IPS DF 19.7 (cell line): ENCODE results near the gene GRIK5.
"Not testable (repeated sequence)": the region's sequence is repeated elsewhere in the genome, so short reads cannot be mapped to it uniquely, and the experiment has no call there.

Experiments used
- DNase-seq: peaks from one replicate; pipeline ENCODE4 v3.0.0-alpha.2; 2013; ENCODE audit warnings: low read depth, low spot score

The GRIK5 gene, protein sequence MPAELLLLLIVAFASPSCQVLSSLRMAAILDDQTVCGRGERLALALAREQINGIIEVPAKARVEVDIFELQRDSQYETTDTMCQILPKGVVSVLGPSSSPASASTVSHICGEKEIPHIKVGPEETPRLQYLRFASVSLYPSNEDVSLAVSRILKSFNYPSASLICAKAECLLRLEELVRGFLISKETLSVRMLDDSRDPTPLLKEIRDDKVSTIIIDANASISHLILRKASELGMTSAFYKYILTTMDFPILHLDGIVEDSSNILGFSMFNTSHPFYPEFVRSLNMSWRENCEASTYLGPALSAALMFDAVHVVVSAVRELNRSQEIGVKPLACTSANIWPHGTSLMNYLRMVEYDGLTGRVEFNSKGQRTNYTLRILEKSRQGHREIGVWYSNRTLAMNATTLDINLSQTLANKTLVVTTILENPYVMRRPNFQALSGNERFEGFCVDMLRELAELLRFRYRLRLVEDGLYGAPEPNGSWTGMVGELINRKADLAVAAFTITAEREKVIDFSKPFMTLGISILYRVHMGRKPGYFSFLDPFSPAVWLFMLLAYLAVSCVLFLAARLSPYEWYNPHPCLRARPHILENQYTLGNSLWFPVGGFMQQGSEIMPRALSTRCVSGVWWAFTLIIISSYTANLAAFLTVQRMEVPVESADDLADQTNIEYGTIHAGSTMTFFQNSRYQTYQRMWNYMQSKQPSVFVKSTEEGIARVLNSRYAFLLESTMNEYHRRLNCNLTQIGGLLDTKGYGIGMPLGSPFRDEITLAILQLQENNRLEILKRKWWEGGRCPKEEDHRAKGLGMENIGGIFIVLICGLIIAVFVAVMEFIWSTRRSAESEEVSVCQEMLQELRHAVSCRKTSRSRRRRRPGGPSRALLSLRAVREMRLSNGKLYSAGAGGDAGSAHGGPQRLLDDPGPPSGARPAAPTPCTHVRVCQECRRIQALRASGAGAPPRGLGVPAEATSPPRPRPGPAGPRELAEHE

DNA sequence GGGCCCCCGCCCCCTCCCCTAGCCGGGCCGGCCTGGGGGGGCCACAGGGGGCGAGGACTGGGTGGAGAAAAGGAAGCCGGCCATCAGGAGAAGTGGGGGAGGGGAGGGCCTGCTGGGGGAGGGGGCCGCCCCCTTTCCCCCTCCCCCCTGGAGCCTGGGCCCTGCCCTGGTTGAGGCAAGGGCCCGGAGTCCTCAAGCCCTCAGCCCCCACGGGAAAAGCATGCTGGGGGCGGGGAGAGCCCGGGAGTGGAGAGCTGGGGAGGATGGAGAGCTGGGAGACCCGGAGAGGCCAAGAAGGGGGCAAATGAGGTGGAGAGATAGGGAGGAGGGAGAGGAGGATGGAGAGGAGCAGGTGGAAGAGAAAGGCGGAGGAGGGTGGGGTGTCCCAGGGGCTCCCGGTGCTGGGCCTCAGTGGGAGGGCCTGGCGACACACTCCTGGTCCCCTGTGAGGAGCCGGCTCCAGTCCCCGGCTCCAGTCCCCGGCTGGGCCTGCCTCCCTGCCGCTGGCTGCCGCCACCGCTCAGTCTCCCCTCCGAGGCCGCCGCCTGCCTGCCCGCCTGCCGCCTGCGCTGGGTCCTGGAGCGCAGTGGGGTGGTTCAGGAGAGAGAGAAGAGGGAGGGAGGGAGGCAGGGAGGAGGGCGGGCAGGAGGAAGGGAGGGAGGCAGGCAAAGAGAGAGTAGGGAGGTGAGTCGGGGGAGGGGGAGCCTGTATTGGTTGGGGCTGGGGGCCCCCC is at the start of gene GRIK5:
Gene GRIK5 (minus strand): TSS at position 588 of the 733 bp plus-strand sequence. CDS start 4,436 bp downstream, outside the sequence.
- no peak for DNase-seq

DNA sequence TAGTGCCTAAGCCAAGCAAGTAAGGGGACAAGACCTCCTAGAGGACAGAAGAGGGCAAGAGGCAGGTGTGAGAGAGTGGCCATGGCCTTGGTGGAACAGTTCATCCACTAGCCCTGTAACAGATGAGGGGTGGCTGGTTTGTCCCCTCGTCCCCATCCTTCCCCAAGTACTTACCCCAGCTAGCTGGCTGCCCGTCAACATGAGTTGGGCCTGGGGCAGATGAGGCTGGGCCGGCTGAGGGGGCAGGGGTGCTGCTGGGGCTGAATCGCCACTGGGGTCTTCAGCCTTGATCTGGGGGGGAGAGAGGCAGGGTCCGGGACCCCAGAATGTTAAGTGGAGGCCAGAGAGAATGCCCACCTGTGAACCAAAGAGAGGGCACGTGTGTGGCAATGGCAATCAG is 47.1 kb upstream of the GRIK5 start:
- DNase-seq: no peak

DNA sequence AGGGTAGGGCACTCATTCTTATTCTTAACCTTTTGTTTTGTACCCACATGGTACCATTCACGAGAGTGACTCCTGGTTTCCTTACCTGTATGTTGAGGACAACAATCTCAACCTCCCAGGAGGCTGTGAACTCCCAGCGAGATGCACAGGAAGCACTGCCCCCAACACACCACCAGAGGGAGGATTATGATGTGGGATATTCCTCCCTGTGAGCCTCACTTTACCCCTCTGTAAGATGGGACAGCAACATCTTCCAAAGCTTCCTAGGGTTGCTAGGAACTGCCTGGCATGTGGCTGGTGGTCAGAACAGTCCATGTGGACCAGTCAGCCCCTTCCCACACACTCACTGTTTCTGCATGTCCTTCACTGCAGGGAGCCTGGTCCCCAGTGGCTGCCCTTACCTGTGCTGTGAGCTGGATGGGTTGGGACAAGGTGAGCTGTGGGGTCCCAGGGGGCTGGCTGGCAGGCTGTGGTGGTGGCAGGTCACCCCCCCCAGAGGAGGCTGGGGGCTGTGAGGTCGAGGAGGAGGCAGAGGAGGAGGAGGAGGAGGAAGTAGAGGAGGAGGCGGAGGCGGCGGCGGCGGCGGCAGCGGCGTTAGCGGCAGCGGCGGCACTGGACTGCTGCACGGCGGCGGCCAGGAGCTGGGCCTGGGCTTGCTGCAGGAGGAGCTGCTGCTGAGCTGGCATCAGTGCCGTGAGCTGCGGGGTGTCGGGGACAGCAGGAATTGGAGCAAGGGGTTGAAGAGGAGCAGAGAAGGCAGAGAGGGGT is 46.5 kb upstream of the GRIK5 start:
- no peak for DNase-seq

DNA sequence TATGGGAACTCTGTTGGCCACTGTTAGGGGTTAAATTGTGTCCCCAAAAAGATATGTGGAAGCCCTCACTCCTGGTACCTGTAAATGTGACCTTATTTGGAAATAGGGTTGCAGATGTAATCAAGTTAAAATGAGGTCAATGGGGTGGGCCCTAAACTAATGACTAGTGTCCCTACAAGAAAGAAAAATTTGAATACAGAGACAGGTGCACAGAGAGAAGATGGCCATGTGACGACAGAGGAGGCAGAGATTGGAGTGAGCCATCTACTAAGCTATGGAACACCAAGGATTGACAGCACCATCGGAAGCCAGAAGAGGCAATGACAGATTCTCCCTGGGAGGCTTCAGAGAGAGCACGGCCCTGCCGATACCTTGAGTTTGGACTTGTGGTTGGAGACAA is 45.7 kb upstream of the GRIK5 start:
- no peak for DNase-seq

DNA sequence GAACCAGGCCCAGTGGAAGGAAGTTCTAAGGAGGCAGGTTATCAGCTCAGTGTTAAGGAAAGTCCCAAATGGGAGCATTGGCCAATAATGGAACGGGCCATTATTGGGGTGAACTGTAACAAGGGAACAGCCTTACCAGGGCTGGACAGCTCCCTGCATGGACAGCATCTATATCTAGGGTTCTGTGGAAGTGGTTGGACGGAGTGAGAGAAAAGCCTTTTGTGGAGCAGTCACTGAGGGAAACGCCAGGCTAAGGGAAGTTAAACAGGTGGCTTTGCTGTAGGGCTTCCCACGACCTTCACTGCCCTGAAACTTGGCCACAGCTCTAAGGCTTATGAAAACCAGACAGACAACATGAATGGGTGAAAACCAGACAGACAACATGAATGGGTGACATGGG is 45.2 kb upstream of the GRIK5 start:
- no peak for DNase-seq

DNA sequence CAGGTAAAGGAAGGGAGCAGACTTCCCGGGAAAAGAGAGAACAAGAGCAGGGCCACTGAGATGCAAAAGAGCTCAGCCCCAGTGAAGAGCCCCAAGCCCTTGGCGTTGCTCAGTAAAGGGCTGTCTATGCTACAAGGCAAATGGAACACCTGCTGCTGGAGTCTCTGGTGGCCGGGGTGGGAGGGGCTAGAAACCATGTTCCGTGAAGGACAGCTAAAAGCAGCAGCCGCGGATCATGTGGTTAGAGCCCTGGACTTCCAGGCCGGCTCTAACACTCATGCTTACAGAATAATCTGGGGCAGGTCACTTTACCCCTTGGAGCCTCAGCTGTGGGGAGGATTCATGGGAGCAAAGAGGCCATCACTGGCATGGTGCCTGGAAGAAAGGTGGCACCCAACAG is 44.4 kb upstream of the GRIK5 start:
- DNase-seq: no peak

DNA sequence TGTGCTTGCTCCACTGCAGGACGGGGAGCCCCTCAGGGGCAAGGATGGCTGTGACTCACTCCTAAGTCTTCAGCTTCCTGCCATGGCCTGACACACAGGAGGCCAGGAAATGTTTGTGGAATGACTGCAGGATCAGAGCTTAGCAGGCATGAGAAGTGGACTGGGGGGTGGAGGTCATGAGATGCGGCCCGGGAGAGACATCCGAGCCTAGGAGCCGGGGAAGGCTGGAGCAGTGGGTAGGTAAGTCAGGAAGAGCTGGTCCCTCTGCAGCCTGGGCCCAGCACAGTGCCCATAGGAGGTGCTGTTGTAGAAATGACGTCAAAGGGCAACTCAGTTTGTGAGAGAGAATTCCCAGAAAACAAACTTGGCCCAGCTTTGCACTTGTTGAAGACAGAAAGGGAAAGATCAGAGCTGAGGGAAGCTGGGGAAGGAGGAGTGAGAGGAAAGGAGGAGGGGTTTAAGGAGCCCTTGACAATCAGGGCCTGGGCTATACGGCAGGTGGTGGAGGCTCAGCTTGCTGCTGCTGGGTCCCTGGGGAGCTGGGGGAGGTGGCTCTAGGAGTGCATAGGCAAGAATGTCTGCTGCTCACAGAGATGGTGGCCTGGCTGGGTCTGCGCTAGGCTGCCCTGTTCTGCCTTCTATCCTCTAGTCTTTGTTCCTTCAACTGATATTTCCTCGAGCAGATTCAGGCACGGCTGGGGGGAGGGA is 43.8 kb upstream of the GRIK5 start:
- DNase-seq: no peak

DNA sequence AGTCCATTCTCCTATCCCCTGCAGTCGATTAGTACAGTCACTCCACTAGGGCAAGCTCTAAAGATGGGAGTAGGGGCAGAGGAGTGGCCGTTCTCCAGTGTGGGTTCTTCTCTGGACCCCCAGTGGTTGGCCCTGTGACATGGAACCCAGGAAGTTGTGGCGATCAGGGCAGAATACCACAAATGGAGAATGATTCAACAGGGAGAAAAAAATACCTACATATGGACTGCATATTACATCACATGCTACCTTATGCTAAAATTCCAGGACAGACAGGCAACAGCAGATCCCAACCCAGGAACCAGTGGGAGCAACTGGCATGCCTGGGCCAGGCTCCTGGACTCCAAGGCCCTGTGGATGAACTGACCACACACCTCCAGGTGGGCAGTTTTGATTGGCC is 41.8 kb upstream of the GRIK5 start:
- no peak for DNase-seq

DNA sequence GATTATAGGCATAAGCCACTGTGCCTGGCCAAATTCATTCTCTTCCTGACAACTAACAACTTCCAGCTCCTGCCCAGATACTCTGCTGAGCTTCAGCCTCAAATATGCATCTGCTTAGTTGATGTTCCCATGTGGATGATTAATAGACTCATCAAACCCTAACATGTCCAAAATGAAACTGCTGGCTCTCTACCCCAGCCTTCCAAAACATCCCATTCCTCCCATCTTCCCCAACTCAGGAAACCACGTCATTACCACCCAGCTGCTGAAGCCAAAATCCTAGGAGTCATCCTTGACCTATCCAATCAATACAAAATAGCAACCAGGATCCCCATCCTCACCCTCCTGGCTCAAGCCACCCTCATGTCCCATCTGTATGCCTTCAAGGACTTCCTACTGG is 41.4 kb upstream of the GRIK5 start:
- no peak for DNase-seq

DNA sequence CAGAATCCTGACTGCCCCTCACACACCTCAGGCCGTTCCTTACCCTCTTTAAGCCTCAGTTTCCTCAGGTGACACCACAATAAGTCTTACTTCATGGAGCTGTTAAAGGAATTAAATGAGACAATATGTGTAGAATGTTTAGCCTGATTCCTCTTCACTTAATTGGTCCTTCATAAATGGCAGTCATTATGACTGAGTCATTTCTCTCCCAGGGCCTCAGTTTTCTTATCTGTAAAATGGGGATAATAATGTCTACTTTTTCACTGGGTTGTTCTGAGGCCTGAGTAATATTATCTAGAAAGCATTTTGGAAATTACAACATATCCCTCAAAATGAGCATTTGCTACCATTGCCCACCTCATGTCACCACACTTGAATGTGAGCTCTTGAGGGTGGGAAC is 40.7 kb upstream of the GRIK5 start:
- DNase-seq: no peak

DNA sequence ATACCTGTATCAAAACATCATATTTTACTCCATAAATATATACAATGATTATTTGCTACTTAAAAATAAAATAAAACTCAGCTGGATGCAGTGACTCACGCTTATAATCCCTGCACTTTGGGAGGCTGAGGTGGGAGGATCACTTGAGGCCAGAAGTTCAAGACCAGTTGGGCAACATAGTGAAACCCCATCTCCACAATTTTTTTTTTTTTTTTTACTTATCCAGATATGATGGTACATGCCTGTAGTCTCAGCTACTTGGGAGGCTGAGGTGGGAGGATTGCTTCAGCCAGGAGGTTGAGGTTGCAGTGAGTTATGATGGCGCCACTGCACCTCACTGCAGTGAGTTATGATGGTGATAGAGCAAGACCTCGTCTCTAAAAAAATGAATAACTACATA is 39.9 kb upstream of the GRIK5 start:
- no peak for DNase-seq

DNA sequence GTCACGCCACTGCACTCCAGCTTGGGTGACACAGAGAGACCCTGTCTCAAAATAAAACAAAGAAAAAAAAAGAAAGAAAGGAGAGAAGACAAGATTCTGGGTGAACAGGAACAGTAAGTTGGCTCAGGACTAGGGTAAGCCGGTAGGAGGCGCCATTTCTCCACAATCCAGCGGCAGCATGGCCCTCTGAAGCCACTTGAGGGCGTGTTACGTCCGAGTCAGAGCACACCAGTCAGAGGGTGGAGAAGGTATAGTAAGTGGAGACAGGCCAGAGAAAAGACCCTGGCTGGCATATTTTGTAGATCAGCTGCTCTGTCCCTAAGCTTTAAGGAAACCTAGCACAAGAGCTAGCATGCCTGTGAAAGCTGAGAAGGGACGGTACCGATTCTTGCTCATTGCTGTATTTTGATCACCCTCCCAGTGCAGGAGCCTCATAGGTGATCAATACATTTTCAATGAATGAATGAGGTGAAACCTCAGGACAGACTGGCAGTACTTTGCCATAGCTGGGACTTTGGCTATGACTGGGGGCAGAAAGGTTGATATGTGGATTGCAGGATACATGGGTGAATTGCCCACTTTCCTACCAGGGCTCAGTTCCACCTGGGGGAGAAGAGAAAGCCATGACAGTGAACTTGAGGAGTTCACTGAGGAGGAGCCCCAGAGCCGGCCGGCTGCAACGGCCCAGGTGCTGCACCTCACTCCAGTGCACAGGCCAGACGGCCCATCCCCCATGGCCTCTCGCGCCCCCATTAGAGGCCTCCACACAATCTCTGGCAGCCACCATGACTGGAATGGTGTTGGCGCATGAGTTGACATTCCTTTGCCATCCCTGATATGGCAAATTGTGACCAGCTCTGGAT is 38.8 kb upstream of the GRIK5 start:
- DNase-seq: peak; percentile 80

DNA sequence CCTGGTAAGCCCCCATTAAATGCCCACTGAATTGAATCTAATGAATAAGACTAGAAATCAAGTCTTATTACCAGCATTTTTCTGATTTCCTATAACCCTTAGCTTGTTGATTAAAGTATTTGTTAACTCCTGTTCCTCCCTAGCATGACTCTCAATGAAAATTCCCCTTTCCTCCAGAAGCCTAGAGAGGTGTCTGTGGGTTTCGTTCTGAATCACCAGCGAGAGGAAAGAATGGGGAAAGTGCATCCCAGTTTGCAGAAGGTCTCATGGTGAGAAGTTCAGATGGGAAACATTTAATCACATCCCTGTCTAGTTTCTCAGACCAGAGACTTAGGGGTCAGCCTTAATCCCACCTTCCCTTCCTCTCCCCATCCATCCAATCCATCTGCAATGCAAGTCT is 35.4 kb upstream of the GRIK5 start:
- DNase-seq: no peak

DNA sequence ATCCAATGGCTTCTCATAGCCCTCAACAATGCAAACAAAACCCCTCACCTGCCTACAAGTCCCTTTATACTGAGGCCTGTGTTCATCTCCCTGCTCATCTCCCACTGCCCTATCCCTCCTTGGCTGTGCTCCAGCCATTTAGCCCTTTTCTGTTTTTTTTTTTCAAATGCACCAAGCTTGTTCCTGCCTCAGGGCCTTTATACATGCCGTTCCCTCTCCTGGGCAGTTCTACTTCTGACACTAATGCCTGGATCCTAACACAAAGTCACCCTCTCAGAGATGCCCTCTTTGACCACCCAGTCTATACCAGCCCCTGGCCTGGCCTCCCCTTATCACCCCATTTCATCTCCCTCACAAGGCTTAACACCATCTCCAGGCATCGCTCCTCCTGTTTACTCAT is 32.9 kb upstream of the GRIK5 start:
- DNase-seq: no peak

DNA sequence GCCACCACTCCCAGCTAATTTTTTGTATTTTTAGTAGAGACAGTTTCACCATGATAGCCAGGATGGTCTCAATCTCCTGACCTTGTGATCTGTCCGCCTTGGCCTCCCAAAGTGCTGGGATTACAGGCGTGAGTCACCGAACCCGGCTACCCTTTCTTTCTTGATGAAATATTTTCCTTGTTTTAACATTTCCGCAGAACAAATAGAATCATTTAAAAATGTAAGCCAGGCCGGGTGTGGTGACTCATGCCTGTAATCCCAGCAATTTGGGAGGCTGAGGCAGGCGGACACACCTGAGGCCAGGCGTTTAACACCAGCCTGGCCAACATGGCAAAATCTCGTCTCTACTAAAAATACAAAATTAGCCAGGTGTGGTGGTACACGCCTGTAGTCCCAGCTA is 30.2 kb upstream of the GRIK5 start:
- not testable (repeated sequence) for DNase-seq

DNA sequence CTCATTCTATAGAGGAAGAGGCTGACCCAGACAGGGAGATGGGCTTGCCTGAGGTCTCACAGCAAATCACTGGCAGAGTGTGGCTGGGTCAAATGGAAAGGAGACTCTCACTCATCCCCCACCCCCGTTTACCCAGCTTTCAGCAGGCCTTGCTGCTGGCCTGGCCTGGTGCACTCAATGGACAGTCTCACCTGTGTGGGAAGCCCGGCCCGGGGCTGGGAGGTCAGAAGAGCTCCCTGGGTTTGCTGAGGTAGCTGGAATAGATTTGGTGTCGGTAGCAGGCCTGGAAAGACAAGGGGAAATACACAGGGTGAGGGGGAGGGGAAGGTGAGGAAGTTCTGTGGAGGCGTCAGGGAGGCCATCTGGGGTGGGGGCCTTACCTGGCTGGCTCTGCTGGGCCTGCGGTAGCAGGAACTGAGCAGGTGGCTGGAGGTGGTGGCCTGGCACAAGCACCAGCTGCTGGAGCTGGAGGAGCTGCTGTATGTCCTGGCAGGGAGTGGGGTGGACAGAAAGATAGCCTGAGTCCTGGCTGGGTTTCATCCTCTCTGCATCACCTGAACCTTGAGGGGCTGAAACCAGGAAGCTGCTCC is 29.4 kb upstream of the GRIK5 start:
- DNase-seq: no peak

DNA sequence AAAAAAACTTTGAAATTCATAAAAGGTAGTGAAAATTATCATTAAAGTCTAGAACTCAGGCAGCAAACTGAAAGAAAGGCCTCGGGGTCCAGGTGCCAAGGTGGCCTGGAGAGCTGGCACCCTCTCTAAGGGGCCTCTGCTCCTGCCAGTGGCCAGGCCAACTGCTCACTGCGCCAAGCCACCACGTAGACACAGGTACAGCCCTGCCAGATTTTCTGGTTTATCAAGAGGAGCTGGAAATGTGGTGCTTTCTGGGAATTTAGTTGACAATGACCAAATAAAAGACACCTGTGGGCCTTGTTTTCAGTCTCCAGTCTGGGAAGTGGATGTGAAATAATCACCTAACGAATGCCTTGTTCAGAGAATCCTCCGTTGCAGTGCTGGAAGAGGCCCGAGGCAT is 28.8 kb upstream of the GRIK5 start:
- no peak for DNase-seq

DNA sequence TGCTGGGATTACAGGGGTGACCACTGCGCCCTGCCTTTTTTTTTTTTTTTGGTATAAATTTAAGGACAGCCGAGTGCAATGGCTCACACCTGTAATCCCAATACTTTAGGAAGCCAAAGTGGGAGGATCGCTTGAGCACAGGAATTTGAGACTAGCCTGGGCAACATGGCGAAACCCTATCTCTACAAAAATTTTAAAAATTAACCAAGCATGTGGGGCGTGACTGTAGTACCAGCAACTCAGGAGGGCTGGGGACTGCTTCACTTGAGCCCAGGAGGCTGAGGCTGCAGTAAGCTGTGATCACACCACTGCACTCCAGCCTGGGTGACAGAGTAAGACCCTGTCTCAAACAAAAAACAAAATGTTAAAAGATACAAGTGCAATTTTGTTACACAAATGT is 27.5 kb upstream of the GRIK5 start:
- DNase-seq: no peak

DNA sequence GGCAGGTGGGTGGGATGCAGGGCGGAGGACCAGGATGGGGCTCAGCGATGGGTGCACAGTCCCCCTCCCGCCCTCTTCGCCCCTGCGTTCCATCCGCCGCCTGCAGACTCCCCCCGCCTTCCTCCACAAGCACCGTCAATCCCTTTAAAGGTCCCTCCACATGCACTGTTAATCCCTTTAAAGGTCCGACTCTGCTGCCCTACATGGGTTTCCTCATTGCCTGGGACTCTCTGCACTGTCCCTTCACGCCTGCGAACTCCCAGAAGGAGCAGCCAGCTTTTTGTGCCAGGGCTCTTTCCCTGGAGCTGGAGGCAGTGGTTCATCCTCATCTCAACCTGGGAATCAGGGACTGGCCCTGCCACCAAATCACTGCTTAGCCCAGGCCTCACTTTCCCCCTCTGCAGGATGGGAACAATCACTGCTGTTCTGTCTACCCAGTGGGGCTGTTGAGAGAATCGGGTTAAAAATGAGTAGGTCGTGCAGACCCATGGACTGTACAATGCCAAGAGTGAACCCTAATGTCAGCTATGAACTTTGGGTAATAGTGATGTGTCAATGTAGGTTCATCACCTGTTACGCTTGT is 26.3 kb upstream of the GRIK5 start:
- no peak for DNase-seq
